HepG2 (cell line): ENCODE results near the gene CACNA1G. TPM values are rescaled to one million over a fixed set of nuclear protein-coding genes. Genes with fewer than 3 reads are reported as not detected.

ENCODE experiments used
- ARID5B ChIP-seq: IDR thresholded peaks from 2 replicates; pipeline ENCODE4 v1.4.0; 2020; ENCODE audit warnings: mild to moderate bottlenecking, missing genetic modification reagents
- BCL3 ChIP-seq: sonication (generic); formaldehyde crosslinking; IDR thresholded peaks from 2 replicates; pipeline ENCODE4 v1.5.1; 2020; ENCODE audit warnings: mild to moderate bottlenecking, missing genetic modification reagents, moderate library complexity
- BRD4 ChIP-seq: sonication (generic); formaldehyde crosslinking; IDR thresholded peaks from 2 replicates; pipeline ENCODE4 v1.4.0; 2020; ENCODE audit warnings: missing genetic modification reagents
- CHD4 ChIP-seq: fragments of 200-600 bp; sonication (generic); IDR thresholded peaks from 2 replicates; pipeline ENCODE4 v1.7.0; 2017; ENCODE audit warnings: mild to moderate bottlenecking, low read length, borderline replicate concordance
- KLF16 ChIP-seq, 2 experiments: sonication (generic) in 1 of 2; formaldehyde crosslinking in 1 of 2; IDR thresholded peaks; 2 replicates each; pipeline versions ENCODE4 v1.6.1 to v1.8.0; 2016 to 2023; ENCODE audit warnings: missing genetic modification reagents in 2 of 2, missing compliant biosample characterization in 1 of 2
- LCORL ChIP-seq, 2 experiments: fragments of 450-650 bp in 1 of 2; sonication (generic) in 1 of 2; formaldehyde crosslinking in 1 of 2; IDR thresholded peaks; 2 replicates each; pipeline versions ENCODE4 v1.5.0 to v1.6.1; 2017 to 2020; ENCODE audit warnings: antibody characterized with exemption in 1 of 2, missing genetic modification reagents in 1 of 2
- NBN ChIP-seq: fragments of 450-650 bp; conservative IDR thresholded peaks from 2 replicates; pipeline ENCODE4 v1.6.1; 2017
- SRF ChIP-seq: IDR thresholded peaks from 2 replicates; pipeline ENCODE4 v1.6.1; 2011; ENCODE audit warnings: mild to moderate bottlenecking, low read depth, low read length, moderate library complexity
- SRSF9 ChIP-seq: fragments of 200-400 bp; formaldehyde crosslinking; IDR thresholded peaks from 2 replicates; pipeline ENCODE4 v1.6.1; 2018; ENCODE audit warnings: borderline replicate concordance, mild to moderate bottlenecking, low read depth, low read length; ENCODE audit not compliant: insufficient read depth, poor library complexity, severe bottlenecking
- ZFY ChIP-seq: sonication (generic); formaldehyde crosslinking; IDR thresholded peaks from 2 replicates; pipeline ENCODE4 v1.4.0; 2020; ENCODE audit warnings: missing genetic modification reagents
- ZHX2 ChIP-seq, 2 experiments: sonication (generic) in 1 of 2; formaldehyde crosslinking in 1 of 2; IDR thresholded peaks; 2 replicates each; pipeline versions ENCODE4 v1.6.1 to v1.9.0; 2014 to 2022; ENCODE audit warnings: antibody characterized with exemption in 1 of 2, borderline replicate concordance in 1 of 2, inconsistent platforms in 1 of 2, low read depth in 1 of 2, missing genetic modification reagents in 1 of 2
- polyA plus RNA-seq, 8 experiments: library from polyadenylated mRNA; depleted of rRNA in 3 of 8; stranded (reverse) in 7 of 8; unstranded in 1 of 8; fragments of >200 nt; fragmentation: Illumina TruSeq in 4 of 8; extraction: Trizol in 4 of 8; gene quantifications; 2 replicates each; pipeline versions ENCODE4 v1.2.1 to v1.2.3, GENCODE V29; 2011 to 2016; ENCODE audit warnings: low read depth in 4 of 8, missing spikeins in 1 of 8, mixed read lengths in 1 of 8; ENCODE audit not compliant: insufficient read depth in 1 of 8
- total RNA-seq, 5 experiments: library from RNA; depleted of rRNA; stranded (reverse); fragments of >200 nt; fragmentation: Illumina TruSeq; extraction: Trizol; gene quantifications; 2 replicates each; pipeline ENCODE4 v1.2.3, GENCODE V29; 2016; ENCODE audit warnings: low read depth in 1 of 5
- TF ChIP-seq, protein P1 (sequence below): sonication (generic); formaldehyde crosslinking; IDR thresholded peaks from 2 replicates; pipeline ENCODE4 v1.4.0; 2020; ENCODE audit warnings: missing genetic modification reagents; ENCODE audit errors: not compliant biosample characterization
- TF ChIP-seq, protein P2 (sequence below): sonication (generic); formaldehyde crosslinking; IDR thresholded peaks from 2 replicates; pipeline ENCODE4 v1.5.1; 2020; ENCODE audit warnings: mild to moderate bottlenecking, moderate library complexity, missing genetic modification reagents

The CACNA1G gene
- total and polyA plus RNA-seq, 2 of the 13 experiments (the other 11 are each of a cell fraction or from before 2014, with no cell fraction given), result 0.02 TPM; not detected in 1

GRCh38 chr17:50517504-50518383 is 42.8 kb upstream of the CACNA1G start (continued):
- TF ChIP-seq, protein P1, sequence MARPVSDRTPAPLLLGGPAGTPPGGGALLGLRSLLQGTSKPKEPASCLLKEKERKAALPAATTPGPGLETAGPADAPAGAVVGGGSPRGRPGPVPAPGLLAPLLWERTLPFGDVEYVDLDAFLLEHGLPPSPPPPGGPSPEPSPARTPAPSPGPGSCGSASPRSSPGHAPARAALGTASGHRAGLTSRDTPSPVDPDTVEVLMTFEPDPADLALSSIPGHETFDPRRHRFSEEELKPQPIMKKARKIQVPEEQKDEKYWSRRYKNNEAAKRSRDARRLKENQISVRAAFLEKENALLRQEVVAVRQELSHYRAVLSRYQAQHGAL (CRISPR knock-in tag), result no peak
- TF ChIP-seq BRD4 (CRISPR knock-in tag) (no peak), ZFY (CRISPR knock-in tag) (no peak; the same call in 1 of the 2 replicates), SRF (no peak), ZHX2 (IDR thresholded peaks at IDR 0.05; ENCODE audit: low read depth) (no peak), ZHX2 (CRISPR knock-in tag; IDR thresholded peaks at IDR 0.05; ENCODE audit: borderline replicate concordance) (no peak), CHD4 (no peak), NBN (no peak), ARID5B (no peak), BCL3 (CRISPR knock-in tag) (no peak), SRSF9 (no peak), KLF16 (CRISPR knock-in tag; IDR thresholded peaks at IDR 0.05) (no peak), LCORL (IDR thresholded peaks at IDR 0.05) (no peak), LCORL (CRISPR knock-in tag; IDR thresholded peaks at IDR 0.05) (no peak)
- TF ChIP-seq, protein P2, sequence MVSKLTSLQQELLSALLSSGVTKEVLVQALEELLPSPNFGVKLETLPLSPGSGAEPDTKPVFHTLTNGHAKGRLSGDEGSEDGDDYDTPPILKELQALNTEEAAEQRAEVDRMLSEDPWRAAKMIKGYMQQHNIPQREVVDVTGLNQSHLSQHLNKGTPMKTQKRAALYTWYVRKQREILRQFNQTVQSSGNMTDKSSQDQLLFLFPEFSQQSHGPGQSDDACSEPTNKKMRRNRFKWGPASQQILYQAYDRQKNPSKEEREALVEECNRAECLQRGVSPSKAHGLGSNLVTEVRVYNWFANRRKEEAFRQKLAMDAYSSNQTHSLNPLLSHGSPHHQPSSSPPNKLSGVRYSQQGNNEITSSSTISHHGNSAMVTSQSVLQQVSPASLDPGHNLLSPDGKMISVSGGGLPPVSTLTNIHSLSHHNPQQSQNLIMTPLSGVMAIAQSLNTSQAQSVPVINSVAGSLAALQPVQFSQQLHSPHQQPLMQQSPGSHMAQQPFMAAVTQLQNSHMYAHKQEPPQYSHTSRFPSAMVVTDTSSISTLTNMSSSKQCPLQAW, result no peak
